GM23248 (cell line): ENCODE data around the gene OMA1.

Experiments used
- EZH2 ChIP-seq: fragments of 200-600 bp; sonication (generic); IDR thresholded peaks from 2 replicates; pipeline ENCODE4 v1.6.1; 2018; ENCODE audit warnings: antibody characterized with exemption, mild to moderate bottlenecking; ENCODE audit not compliant: insufficient read depth, poor library complexity, severe bottlenecking
- EZH2phosphoT487 ChIP-seq: fragments of 200-600 bp; sonication (generic); IDR thresholded peaks from 2 replicates; pipeline ENCODE4 v1.6.1; 2018; ENCODE audit warnings: antibody characterized with exemption, moderate library complexity, mild to moderate bottlenecking, low read depth; ENCODE audit not compliant: insufficient read depth

GRCh38 chr1:58573138-58573537, 26.6 kb upstream of the OMA1 start:
- TF ChIP-seq EZH2, result no peak
- no peak for TF ChIP-seq EZH2phosphoT487
